CD4-positive, alpha-beta T cell (primary cell): Measurements from ENCODE around the gene OR51I2. TPM values are rescaled to one million over a fixed set of nuclear protein-coding genes. Genes with fewer than 3 reads are reported as not detected.

ENCODE experiments used
- ATAC-seq: fragments of 200-7000 bp; cut with Tn5 transposase; one replicate; pipeline ENCODE4 v1.10.0; 2022; ENCODE audit warnings: mild to moderate bottlenecking; ENCODE audit not compliant: poor library complexity
- CTCF ChIA-PET: fragments of 350-600 bp; sonication (Branson Sonifier 250); formaldehyde crosslinking; loops from one replicate; lab custom pipeline; 2021; ENCODE audit warnings: antibody characterized with exemption, inconsistent platforms; lab: Charles Lee
- POLR2A ChIA-PET: fragments of 350-600 bp; sonication (Branson Sonifier 250); formaldehyde crosslinking; loops from one replicate; lab custom pipeline; 2021; ENCODE audit warnings: antibody characterized with exemption, inconsistent platforms; lab: Charles Lee
- DNase-seq, 14 experiments: peaks; one replicate each; pipeline ENCODE4 v3.0.0-alpha.2; 2013 to 2020; ENCODE audit warnings: mixed read lengths in 2 of 14
- H3K27ac ChIP-seq, 2 donors: one replicate each; pipeline versions ENCODE4 v1.5.1 to v1.7.0; 2013; ENCODE audit warnings: low read length in 2 of 2, low read depth in 1 of 2, mild to moderate bottlenecking in 1 of 2
- H3K27me3 ChIP-seq, 2 experiments: 1 replicate in 1 of 2; 2 replicates in 1 of 2; pipeline versions ENCODE4 v1.6.1 to v1.7.0; 2013; ENCODE audit warnings: low read length in 2 of 2, control low read depth in 1 of 2, mild to moderate bottlenecking in 1 of 2, moderate library complexity in 1 of 2; ENCODE audit not compliant: insufficient read depth in 2 of 2, control insufficient read depth in 1 of 2
- H3K36me3 ChIP-seq: one replicate; pipeline ENCODE4 v1.6.1; 2013; ENCODE audit warnings: low read length, control low read depth; ENCODE audit not compliant: insufficient read depth
- H3K4me1 ChIP-seq: one replicate; pipeline ENCODE4 v1.6.1; 2013; ENCODE audit warnings: low read length, control low read depth; ENCODE audit not compliant: insufficient read depth
- H3K4me3 ChIP-seq: one replicate; pipeline ENCODE4 v1.5.1; 2013; ENCODE audit warnings: mild to moderate bottlenecking, low read length, moderate library complexity
- H3K9me3 ChIP-seq, 2 experiments: 1 replicate in 1 of 2; 2 replicates in 1 of 2; pipeline versions ENCODE4 v1.6.1 to v1.7.0; 2013; ENCODE audit warnings: low read length in 2 of 2, mild to moderate bottlenecking in 2 of 2, control low read depth in 1 of 2, moderate library complexity in 1 of 2; ENCODE audit not compliant: control insufficient read depth in 1 of 2, insufficient read depth in 1 of 2
- H3K27ac Mint-ChIP-seq: one replicate; pipeline ENCODE4 v1.8.0; 2020; ENCODE audit warnings: mixed read lengths
- H3K27me3 Mint-ChIP-seq: one replicate; pipeline ENCODE4 v1.8.0; 2021; ENCODE audit warnings: mixed read lengths
- H3K36me3 Mint-ChIP-seq: one replicate; pipeline ENCODE4 v1.8.0; 2021; ENCODE audit warnings: low read depth, mixed read lengths
- H3K4me1 Mint-ChIP-seq: one replicate; pipeline ENCODE4 v1.8.0; 2021; ENCODE audit warnings: low read depth, mixed read lengths
- H3K4me3 Mint-ChIP-seq: one replicate; pipeline ENCODE4 v1.8.0; 2020; ENCODE audit warnings: mild to moderate bottlenecking, mixed read lengths
- H3K9me3 Mint-ChIP-seq: one replicate; pipeline ENCODE4 v1.8.0; 2020; ENCODE audit warnings: mixed read lengths
- intact Hi-C, 2 experiments: fragments of 100-400 bp; cut with DNase I in 1 of 2; cut with micrococcal nuclease in 1 of 2; formaldehyde crosslinking; loops; one replicate each; pipeline versions ENCODE4 v1.15.1 to v1.9.0; 2023 to 2025; cut with DNase I, micrococcal nuclease
- total RNA-seq, 174 experiments: library from RNA in 2 of 174; stranded (reverse) in 2 of 174; gene quantifications; one replicate each; pipeline ENCODE4 v1.2.3 and lab custom pipeline; 2021 to 2026
- TF ChIP-seq, protein P1 (sequence below): fragments of 200-600 bp; IDR thresholded peaks from one replicate; pipeline ENCODE4 v1.8.0; 2022; ENCODE audit warnings: antibody characterized with exemption, mild to moderate bottlenecking

Gene OR51I2
- total RNA-seq, 2 experiments from 2014 or later, result not detected

DNA sequence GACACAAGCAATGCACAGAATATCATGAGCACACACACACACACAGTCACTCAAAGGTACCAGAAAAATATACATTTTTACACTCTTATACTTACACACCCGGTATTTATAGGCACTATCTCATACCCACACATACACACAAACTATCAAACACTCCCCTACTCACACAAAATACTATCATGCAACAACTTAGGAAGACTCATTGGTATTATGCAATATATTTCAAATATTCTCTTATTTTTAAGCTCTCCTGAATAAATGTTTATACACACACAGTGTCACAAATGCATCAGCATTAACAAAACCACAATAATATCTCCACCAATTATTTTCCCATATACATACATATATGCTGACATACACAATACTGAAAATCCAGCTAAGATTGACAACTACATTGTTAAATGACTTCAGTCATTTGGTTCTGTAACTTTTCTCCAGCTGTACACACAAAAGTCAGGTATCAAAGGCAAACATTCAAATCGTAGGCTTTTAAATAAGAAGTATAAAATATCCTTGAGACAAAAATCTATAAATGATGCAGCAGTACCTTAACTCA lies 5.2 kb upstream of the OR51I2 start:
- ATAC-seq (no peak), DNase-seq (no peak)
- Histone ChIP-seq H3K27ac (no peak overlapping the region), H3K4me1 (no peaks in the 10 kb centered on the region), H3K36me3 (no peaks in the 10 kb centered on the region), H3K4me3 (no peak overlapping the region), H3K27me3 (no peaks in the 10 kb centered on the region), H3K9me3 (no peaks in the 10 kb centered on the region)
- intact Hi-C loops, result no loop called here
- peaks cover 37% of the 10 kb centered on the region for H3K27me3 Mint-ChIP-seq
- TF ChIP-seq, protein P1, sequence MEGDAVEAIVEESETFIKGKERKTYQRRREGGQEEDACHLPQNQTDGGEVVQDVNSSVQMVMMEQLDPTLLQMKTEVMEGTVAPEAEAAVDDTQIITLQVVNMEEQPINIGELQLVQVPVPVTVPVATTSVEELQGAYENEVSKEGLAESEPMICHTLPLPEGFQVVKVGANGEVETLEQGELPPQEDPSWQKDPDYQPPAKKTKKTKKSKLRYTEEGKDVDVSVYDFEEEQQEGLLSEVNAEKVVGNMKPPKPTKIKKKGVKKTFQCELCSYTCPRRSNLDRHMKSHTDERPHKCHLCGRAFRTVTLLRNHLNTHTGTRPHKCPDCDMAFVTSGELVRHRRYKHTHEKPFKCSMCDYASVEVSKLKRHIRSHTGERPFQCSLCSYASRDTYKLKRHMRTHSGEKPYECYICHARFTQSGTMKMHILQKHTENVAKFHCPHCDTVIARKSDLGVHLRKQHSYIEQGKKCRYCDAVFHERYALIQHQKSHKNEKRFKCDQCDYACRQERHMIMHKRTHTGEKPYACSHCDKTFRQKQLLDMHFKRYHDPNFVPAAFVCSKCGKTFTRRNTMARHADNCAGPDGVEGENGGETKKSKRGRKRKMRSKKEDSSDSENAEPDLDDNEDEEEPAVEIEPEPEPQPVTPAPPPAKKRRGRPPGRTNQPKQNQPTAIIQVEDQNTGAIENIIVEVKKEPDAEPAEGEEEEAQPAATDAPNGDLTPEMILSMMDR, result no peak
- POLR2A ChIA-PET, result no interaction called here
- CTCF ChIA-PET, result no interaction called here
- H3K4me1 Mint-ChIP-seq, result no peaks in the 10 kb centered on the region
- no peak overlapping the region for H3K27ac Mint-ChIP-seq
- H3K36me3 Mint-ChIP-seq, result no peaks in the 10 kb centered on the region
- no peak overlapping the region for H3K4me3 Mint-ChIP-seq
- no peaks in the 10 kb centered on the region for H3K9me3 Mint-ChIP-seq

DNA sequence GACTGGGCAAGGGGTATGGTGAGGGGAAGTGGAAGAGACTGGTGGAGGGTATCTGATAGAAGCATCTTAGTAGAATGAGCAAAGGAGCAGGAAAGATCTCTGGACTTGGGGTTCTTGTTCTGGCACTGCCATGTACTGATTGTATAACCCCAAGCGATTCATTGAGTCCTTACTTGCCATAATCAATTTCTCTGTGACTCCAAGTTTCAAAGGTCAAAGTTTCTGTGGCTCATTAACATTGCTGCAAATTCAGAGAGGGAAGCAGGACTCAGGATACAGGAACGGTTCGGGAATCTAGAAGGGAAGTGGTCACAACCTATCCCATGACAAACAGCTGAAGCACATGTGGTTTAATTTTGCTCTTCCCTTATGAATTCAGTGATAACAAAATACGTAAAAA lies 309 bp downstream of the OR51I2 start:
- ChIA-PET POLR2A (no interaction called here), CTCF (no interaction called here)
- no peaks in the 10 kb centered on the region for H3K27me3 ChIP-seq
- no peak overlapping the region for H3K4me3 ChIP-seq
- H3K36me3 Mint-ChIP-seq, result no peaks in the 10 kb centered on the region
- H3K9me3 Mint-ChIP-seq, result no peaks in the 10 kb centered on the region
- no peaks in the 10 kb centered on the region for H3K36me3 ChIP-seq
- DNase-seq (no peak), ATAC-seq (no peak)
- intact Hi-C loops, result no loop called here
- H3K9me3 ChIP-seq, result no peaks in the 10 kb centered on the region
- no peak overlapping the region for H3K4me3 Mint-ChIP-seq
- TF ChIP-seq, protein P1, result no peak
- no peaks in the 10 kb centered on the region for H3K4me1 ChIP-seq
- H3K4me1 Mint-ChIP-seq, result no peaks in the 10 kb centered on the region
- no peak overlapping the region for H3K27ac ChIP-seq
- H3K27me3 Mint-ChIP-seq, result peaks cover 4% of the 10 kb centered on the region
- no peak overlapping the region for H3K27ac Mint-ChIP-seq

DNA sequence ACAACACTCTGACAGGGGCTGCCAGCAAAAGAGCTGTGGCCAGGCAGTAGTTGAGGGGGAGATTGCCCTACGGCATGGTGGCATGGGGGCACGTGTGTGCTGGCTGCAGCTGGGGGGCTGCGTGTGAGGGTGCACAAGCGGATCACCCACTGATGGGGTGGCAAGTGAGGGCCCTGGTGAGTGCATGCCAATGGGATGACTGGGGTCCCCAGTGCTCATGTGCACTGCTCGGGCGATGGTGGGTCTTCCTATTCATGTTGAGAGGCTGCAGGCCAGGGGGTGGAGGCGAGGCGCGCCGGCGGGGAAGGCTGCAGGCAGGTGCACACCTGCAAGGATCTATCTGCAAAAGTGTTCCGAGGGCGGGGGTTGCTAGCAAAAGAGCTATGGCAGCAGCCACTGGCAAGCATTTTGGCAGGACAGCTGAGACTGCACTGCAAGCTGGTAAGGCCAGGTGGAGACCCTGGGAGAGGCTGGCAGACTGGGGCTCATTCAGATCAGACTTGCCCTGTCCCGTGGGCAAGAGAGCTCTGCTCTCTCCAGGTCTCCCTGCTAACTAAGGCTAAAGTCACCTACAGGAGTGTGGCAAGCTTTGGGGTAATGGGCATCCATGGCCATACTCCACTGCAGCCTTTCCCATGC lies 12.0 kb downstream of the OR51I2 start:
- H3K4me3 Mint-ChIP-seq, result no peak overlapping the region

More for the DNA sequence above, 12.0 kb downstream of the OR51I2 start:
- Mint-ChIP-seq H3K4me1 (no peaks in the 10 kb centered on the region), H3K36me3 (no peaks in the 10 kb centered on the region), H3K27me3 (peaks cover 9% of the 10 kb centered on the region), H3K27ac (no peak overlapping the region), H3K9me3 (no peaks in the 10 kb centered on the region)
- H3K9me3 ChIP-seq, result peaks cover 0 to 8% of the 10 kb centered on the region in 2 experiments
- H3K4me3 ChIP-seq, result no peak overlapping the region
- no peak for DNase-seq
- no peaks in the 10 kb centered on the region for H3K4me1 ChIP-seq
- intact Hi-C loops, result no loop called here
- no peak for ATAC-seq
- no peak overlapping the region for H3K27ac ChIP-seq
- ChIA-PET POLR2A (no interaction called here), CTCF (no interaction called here)
- TF ChIP-seq, protein P1, result no peak
- no peaks in the 10 kb centered on the region for H3K27me3 ChIP-seq
- H3K36me3 ChIP-seq, result no peaks in the 10 kb centered on the region
